H9 (cell line): ENCODE data around the gene CDH18. TPM values are rescaled to one million over a fixed set of nuclear protein-coding genes. Genes with fewer than 3 reads are reported as not detected.

Experiments used
- DNase-seq: peaks from one replicate; pipeline ENCODE4 v3.0.0-alpha.2; 2017
- H2AFZ ChIP-seq: one replicate; pipeline ENCODE4 v1.6.1; 2013; ENCODE audit warnings: mild to moderate bottlenecking, low read length, control low read depth, moderate library complexity
- H2AK5ac ChIP-seq: 2 replicates; pipeline ENCODE4 v1.6.1; 2013; ENCODE audit warnings: low read length, control low read depth, mixed read lengths; ENCODE audit not compliant: insufficient read length
- H2BK120ac ChIP-seq: one replicate; pipeline ENCODE4 v1.6.1; 2013; ENCODE audit warnings: low read depth, mild to moderate bottlenecking, low read length, control low read depth, inconsistent platforms; ENCODE audit not compliant: poor library complexity, severe bottlenecking
- H2BK12ac ChIP-seq: 2 replicates; pipeline ENCODE4 v1.6.1; 2013; ENCODE audit warnings: low read length, control low read depth, mixed read lengths, low read depth; ENCODE audit not compliant: insufficient read length
- H2BK15ac ChIP-seq: 2 replicates; pipeline ENCODE4 v1.6.1; 2013; ENCODE audit warnings: low read depth, low read length, control low read depth
- H2BK20ac ChIP-seq: one replicate; pipeline ENCODE4 v1.6.1; 2013; ENCODE audit warnings: low read depth, mild to moderate bottlenecking, low read length, control low read depth, inconsistent platforms; ENCODE audit not compliant: poor library complexity, severe bottlenecking
- H2BK5ac ChIP-seq: 2 replicates; pipeline ENCODE4 v1.6.1; 2013; ENCODE audit warnings: low read length, control low read depth, mixed read lengths; ENCODE audit not compliant: insufficient read length
- H3K14ac ChIP-seq: 2 replicates; pipeline ENCODE4 v1.6.1; 2013; ENCODE audit warnings: low read length, control low read depth; ENCODE audit not compliant: insufficient read depth
- H3K18ac ChIP-seq: 2 replicates; pipeline ENCODE4 v1.6.1; 2013; ENCODE audit warnings: low read depth, mild to moderate bottlenecking, mixed read lengths, low read length, control low read depth; ENCODE audit not compliant: insufficient read length
- H3K23ac ChIP-seq: 2 replicates; pipeline ENCODE4 v1.6.1; 2013; ENCODE audit warnings: low read length, control low read depth, mixed read lengths, low read depth; ENCODE audit not compliant: insufficient read length
- H3K23me2 ChIP-seq: 2 replicates; pipeline ENCODE4 v1.6.1; 2013; ENCODE audit warnings: low read depth, mild to moderate bottlenecking, mixed read lengths, low read length, control low read depth; ENCODE audit not compliant: insufficient read length, poor library complexity, severe bottlenecking
- H3K27ac ChIP-seq: 2 replicates; pipeline ENCODE4 v1.5.1; 2013; ENCODE audit warnings: low read length, control low read depth, mixed read lengths, low read depth; ENCODE audit not compliant: insufficient read length
- H3K27me3 ChIP-seq: 2 replicates; pipeline ENCODE4 v1.6.1; 2013; ENCODE audit warnings: low read length, control low read depth, inconsistent platforms; ENCODE audit not compliant: insufficient read depth
- H3K4ac ChIP-seq: 2 replicates; pipeline ENCODE4 v1.6.1; 2013; ENCODE audit warnings: low read depth, mild to moderate bottlenecking, control low read depth, inconsistent platforms, low read length, moderate library complexity
- H3K4me1 ChIP-seq: 2 replicates; pipeline ENCODE4 v1.6.1; 2013; ENCODE audit warnings: low read length, control low read depth, inconsistent platforms; ENCODE audit not compliant: insufficient read depth
- H3K4me2 ChIP-seq: 2 replicates; pipeline ENCODE4 v1.6.1; 2013; ENCODE audit warnings: low read length, control low read depth, mixed read lengths; ENCODE audit not compliant: insufficient read length, insufficient read depth
- H3K56ac ChIP-seq: 2 replicates; pipeline ENCODE4 v1.6.1; 2013; ENCODE audit warnings: low read depth, mild to moderate bottlenecking, mixed read lengths, low read length, control low read depth; ENCODE audit not compliant: insufficient read length
- H3K79me1 ChIP-seq: 2 replicates; pipeline ENCODE4 v1.6.1; 2013; ENCODE audit warnings: low read depth, mild to moderate bottlenecking, moderate library complexity, low read length, control low read depth, inconsistent platforms; ENCODE audit not compliant: insufficient read depth, poor library complexity, severe bottlenecking
- H3K79me2 ChIP-seq: 2 replicates; pipeline ENCODE4 v1.6.1; 2013; ENCODE audit warnings: low read length, control low read depth, inconsistent platforms; ENCODE audit not compliant: insufficient read depth
- H3K9ac ChIP-seq: 2 replicates; pipeline ENCODE4 v1.6.1; 2013; ENCODE audit warnings: low read length, control low read depth, mixed read lengths; ENCODE audit not compliant: insufficient read length; ENCODE audit errors: extremely low read depth
- H3K9me3 ChIP-seq: one replicate; pipeline ENCODE4 v1.6.1; 2013; ENCODE audit warnings: low read depth, low read length, inconsistent platforms; ENCODE audit not compliant: control insufficient read depth
- H3T11ph ChIP-seq: one replicate; pipeline ENCODE4 v1.6.1; 2013; ENCODE audit warnings: mild to moderate bottlenecking, low read length, control low read depth, inconsistent platforms
- H4K20me1 ChIP-seq: one replicate; pipeline ENCODE4 v1.6.1; 2013; ENCODE audit not compliant: control insufficient read depth, insufficient read length, insufficient read depth
- H4K5ac ChIP-seq: 2 replicates; pipeline ENCODE4 v1.6.1; 2013; ENCODE audit warnings: low read depth, mild to moderate bottlenecking, mixed read lengths, low read length, control low read depth; ENCODE audit not compliant: insufficient read length
- H4K8ac ChIP-seq: replicated peaks from 2 replicates; pipeline ENCODE4 v1.6.1; 2013; ENCODE audit warnings: low read length, control low read depth, mixed read lengths, low read depth; ENCODE audit not compliant: insufficient read length
- H4K91ac ChIP-seq: 2 replicates; pipeline ENCODE4 v1.6.1; 2013; ENCODE audit warnings: low read depth, mild to moderate bottlenecking, moderate library complexity, mixed read lengths, low read length, control low read depth; ENCODE audit not compliant: insufficient read length
- H3K27ac Mint-ChIP-seq, 3 experiments: 2 replicates in 2 of 3; 3 replicates in 1 of 3; pipeline ENCODE4 v1.8.0; 2020 to 2021; ENCODE audit warnings: mixed read lengths in 3 of 3, mild to moderate bottlenecking in 1 of 3, moderate library complexity in 1 of 3
- H3K27me3 Mint-ChIP-seq: 2 replicates; pipeline ENCODE4 v1.8.0; 2021; ENCODE audit warnings: low read depth, mild to moderate bottlenecking, moderate library complexity, mixed read lengths
- H3K36me3 Mint-ChIP-seq, 3 experiments: 2 replicates in 2 of 3; 3 replicates in 1 of 3; pipeline ENCODE4 v1.8.0; 2020 to 2021; ENCODE audit warnings: low read depth in 3 of 3, mixed read lengths in 3 of 3; ENCODE audit not compliant: insufficient read depth in 1 of 3
- H3K4me1 Mint-ChIP-seq, 2 experiments: 2 replicates each; pipeline ENCODE4 v1.8.0; 2020; ENCODE audit warnings: mixed read lengths in 2 of 2
- H3K4me3 Mint-ChIP-seq, 2 experiments: 2 replicates in 1 of 2; 3 replicates in 1 of 2; pipeline ENCODE4 v1.8.0; 2020 to 2021; ENCODE audit warnings: mild to moderate bottlenecking in 2 of 2, mixed read lengths in 2 of 2, moderate library complexity in 1 of 2
- H3K9me3 Mint-ChIP-seq, 2 experiments: 2 replicates in 1 of 2; 3 replicates in 1 of 2; pipeline ENCODE4 v1.8.0; 2020; ENCODE audit warnings: mild to moderate bottlenecking in 2 of 2, mixed read lengths in 2 of 2, moderate library complexity in 1 of 2
- CTCF ChIP-seq: fragments of 200-600 bp; sonication (generic); conservative IDR thresholded peaks from 3 replicates; pipeline ENCODE4 v1.8.0; 2021; ENCODE audit warnings: antibody characterized with exemption, mild to moderate bottlenecking
- WGBS: extraction: QIAGEN DNeasy Blood & Tissue Kit; methylation state at CpG from one replicate; pipeline ENCODE4 v1.1.7; 2013; ENCODE audit warnings: missing lambda C conversion rate, low lambda C conversion rate, mixed read lengths; ENCODE audit not compliant: insufficient read length; ENCODE audit errors: extremely low coverage; 5-methylcytosine and 5-hydroxymethylcytosine counted together
- total RNA-seq: library from RNA; stranded (reverse); gene quantifications from 2 replicates; pipeline ENCODE4 v1.2.1, GENCODE V29; 2021

Gene CDH18
- total RNA-seq, 1 experiment from 2014 or later = not detected

GRCh38 chr5:19615071-19615470, 372.9 kb downstream of the CDH18 start:
- Histone ChIP-seq H2BK15ac (no peak overlapping the region), H2BK5ac (no peak overlapping the region), H3K79me1 (no peaks in the 10 kb centered on the region), H4K5ac (no peak overlapping the region), H3K79me2 (no peaks in the 10 kb centered on the region), H3K23ac (no peak overlapping the region), H4K20me1 (no peaks in the 10 kb centered on the region), H3K9ac (no peak overlapping the region), H2BK20ac (no peak overlapping the region), H3K4ac (no peak overlapping the region), H3K14ac (no peak overlapping the region), H2AFZ (no peak overlapping the region), H4K91ac (no peak overlapping the region), H3K27me3 (no peaks in the 10 kb centered on the region), H2BK120ac (no peak overlapping the region), H3K27ac (no peak overlapping the region), H4K8ac (no peak overlapping the region), H3K4me1 (no peaks in the 10 kb centered on the region), H3K23me2 (no peaks in the 10 kb centered on the region), H3T11ph (no peak overlapping the region), H3K9me3 (no peaks in the 10 kb centered on the region), H2BK12ac (no peak overlapping the region), H3K18ac (no peak overlapping the region), H2AK5ac (no peak overlapping the region), H3K56ac (no peak overlapping the region), H3K4me2 (no peak overlapping the region)
- Mint-ChIP-seq H3K9me3 (no peaks in the 10 kb centered on the region), H3K4me1 (no peaks in the 10 kb centered on the region), H3K4me3 (no peak overlapping the region), H3K27ac (no peak overlapping the region), H3K27me3 (no peaks in the 10 kb centered on the region), H3K36me3 (no peaks in the 10 kb centered on the region)
- TF ChIP-seq CTCF = no peak
- no CpG with 5 or more reads among the region's 4 CpGs for WGBS
- DNase-seq = no peak
